HG02970 (cell line): Measurements from ENCODE around the gene TAF5.
"Not testable (repeated sequence)": the region's sequence is repeated elsewhere in the genome, so short reads cannot be mapped to it uniquely, and the experiment has no call there.

Experiments
- ATAC-seq: cut with Tn5 transposase; IDR thresholded peaks from one replicate; pipeline ENCODE4 v1.9.1; 2021; ENCODE audit warnings: mild to moderate bottlenecking, moderate library complexity, moderate number of reproducible peaks; ENCODE audit not compliant: unreplicated experiment, low FRiP score

Gene TAF5

GRCh38 chr10:103397191-103397825, 29.5 kb downstream of the TAF5 start:
- ATAC-seq = no peak

- no peak for ATAC-seq
Measured at GRCh38 chr10:103413564-103413963, 45.8 kb downstream of the TAF5 start.

- no peak for ATAC-seq
Measured at GRCh38 chr10:103415581-103415980, 47.8 kb downstream of the TAF5 start.

- no peak for ATAC-seq
Measured at GRCh38 chr10:103416436-103417147, 48.8 kb downstream of the TAF5 start.

GRCh38 chr10:103417148-103417469, 49.3 kb downstream of the TAF5 start:
- ATAC-seq = not testable (repeated sequence)

- no peak for ATAC-seq
Measured at GRCh38 chr10:103417601-103418000, 49.8 kb downstream of the TAF5 start.

- no peak for ATAC-seq
Measured at GRCh38 chr10:103419101-103419500, 51.3 kb downstream of the TAF5 start.

- ATAC-seq = no peak
Measured at GRCh38 chr10:103423748-103424147, 56.0 kb downstream of the TAF5 start.

- ATAC-seq = no peak
Measured at GRCh38 chr10:103427866-103428265, 60.1 kb downstream of the TAF5 start.

GRCh38 chr10:103428989-103429643, 61.3 kb downstream of the TAF5 start:
- ATAC-seq = no peak

GRCh38 chr10:103429647-103430046, 61.9 kb downstream of the TAF5 start:
- ATAC-seq = no peak

- ATAC-seq = no peak
Measured at GRCh38 chr10:103431902-103432301, 64.1 kb downstream of the TAF5 start.

- ATAC-seq = no peak
Measured at GRCh38 chr10:103433858-103434257, 66.1 kb downstream of the TAF5 start.
